CD14-positive monocyte (primary cell): ENCODE measurements around the gene PLAC9. TPM values are rescaled to one million over a fixed set of nuclear protein-coding genes. Genes with fewer than 3 reads are reported as not detected.
A peak's percentile ranks its signal among the peaks of the same experiment; 100 is the strongest.

Experiments used
- DNase-seq, 3 donors: peaks; one replicate each; pipeline ENCODE4 v3.0.0-alpha.2; 2011 to 2022
- H2AFZ ChIP-seq: 2 replicates; pipeline ENCODE4 v1.6.0; 2012; ENCODE audit warnings: mild to moderate bottlenecking, low read depth, low read length, inconsistent platforms; ENCODE audit not compliant: insufficient read depth, poor library complexity, severe bottlenecking
- H3K27ac ChIP-seq, 2 donors: 1 replicate in 1 of 2; 2 replicates in 1 of 2; pipeline ENCODE4 v1.5.1; 2012 to 2013; ENCODE audit warnings: low read length in 2 of 2, control low read depth in 1 of 2, inconsistent platforms in 1 of 2, low read depth in 1 of 2, mild to moderate bottlenecking in 1 of 2
- H3K27me3 ChIP-seq, 2 donors: one replicate each; pipeline versions ENCODE4 v1.6.0 to v1.6.1; 2011 to 2013; ENCODE audit warnings: low read length in 2 of 2; ENCODE audit not compliant: control insufficient read depth in 2 of 2, insufficient read depth in 2 of 2
- H3K36me3 ChIP-seq, 2 donors: replicated peaks in 1 of 2; 1 replicate in 1 of 2; 2 replicates in 1 of 2; pipeline versions ENCODE4 v1.5.1 to v1.6.1; 2012 to 2013; ENCODE audit warnings: low read length in 2 of 2, control low read depth in 1 of 2, inconsistent platforms in 1 of 2, mild to moderate bottlenecking in 1 of 2; ENCODE audit not compliant: insufficient read depth in 2 of 2, control insufficient read depth in 1 of 2
- H3K4me1 ChIP-seq, 2 donors: 1 replicate in 1 of 2; 2 replicates in 1 of 2; pipeline versions ENCODE4 v1.5.1 to v1.6.1; 2012 to 2013; ENCODE audit warnings: low read length in 2 of 2, control low read depth in 1 of 2, inconsistent platforms in 1 of 2, mild to moderate bottlenecking in 1 of 2, moderate library complexity in 1 of 2; ENCODE audit not compliant: insufficient read depth in 2 of 2, control insufficient read depth in 1 of 2
- H3K4me2 ChIP-seq: replicated peaks from 2 replicates; pipeline ENCODE3; 2012; ENCODE audit warnings: low read length, moderate library complexity, mild to moderate bottlenecking; ENCODE audit not compliant: poor library complexity, severe bottlenecking; ENCODE audit errors: extremely low read depth
- H3K4me3 ChIP-seq, 3 experiments: fragments of 200-600 bp in 1 of 3; sonication (generic) in 1 of 3; replicated peaks in 1 of 3; 1 replicate in 2 of 3; 2 replicates in 1 of 3; pipeline ENCODE4 v1.5.1; 2011 to 2013; ENCODE audit warnings: low read length in 3 of 3, mild to moderate bottlenecking in 3 of 3, control low read depth in 2 of 3, low read depth in 2 of 3, inconsistent platforms in 1 of 3, moderate library complexity in 1 of 3
- H3K79me2 ChIP-seq: 2 replicates; pipeline ENCODE4 v1.6.0; 2012; ENCODE audit warnings: mild to moderate bottlenecking, control low read depth, inconsistent platforms, low read length, moderate library complexity; ENCODE audit not compliant: insufficient read depth
- H3K9ac ChIP-seq: 2 replicates; pipeline ENCODE4 v1.6.0; 2017; ENCODE audit warnings: low read length, mild to moderate bottlenecking; ENCODE audit not compliant: insufficient read depth, poor library complexity, severe bottlenecking
- H3K9me3 ChIP-seq, 2 donors: replicated peaks in 1 of 2; 1 replicate in 1 of 2; 2 replicates in 1 of 2; pipeline versions ENCODE4 v1.5.1 to v1.6.1; 2012 to 2013; ENCODE audit warnings: low read length in 2 of 2, control low read depth in 1 of 2; ENCODE audit not compliant: control insufficient read depth in 1 of 2, insufficient read depth in 1 of 2
- H4K20me1 ChIP-seq: 2 replicates; pipeline ENCODE4 v1.6.0; 2012; ENCODE audit warnings: mild to moderate bottlenecking, low read length, control low read depth, moderate library complexity; ENCODE audit not compliant: insufficient read depth
- H3K27ac Mint-ChIP-seq, 7 donors: one replicate each; pipeline ENCODE4 v1.8.0; 2020; ENCODE audit warnings: mild to moderate bottlenecking in 7 of 7, mixed read lengths in 7 of 7, moderate library complexity in 6 of 7, inconsistent platforms in 2 of 7
- H3K27me3 Mint-ChIP-seq, 3 donors: one replicate each; pipeline ENCODE4 v1.8.0; 2021 to 2022; ENCODE audit warnings: low read depth in 3 of 3, mild to moderate bottlenecking in 3 of 3, mixed read lengths in 3 of 3, moderate library complexity in 3 of 3, inconsistent platforms in 1 of 3
- H3K36me3 Mint-ChIP-seq, 2 donors: one replicate each; pipeline ENCODE4 v1.8.0; 2020; ENCODE audit warnings: mixed read lengths in 2 of 2, inconsistent platforms in 1 of 2, mild to moderate bottlenecking in 1 of 2
- H3K4me1 Mint-ChIP-seq: one replicate; pipeline ENCODE4 v1.8.0; 2020; ENCODE audit warnings: mild to moderate bottlenecking, mixed read lengths
- H3K4me3 Mint-ChIP-seq, 2 donors: one replicate each; pipeline ENCODE4 v1.8.0; 2020; ENCODE audit warnings: mild to moderate bottlenecking in 2 of 2, mixed read lengths in 2 of 2, moderate library complexity in 1 of 2
- H3K9me3 Mint-ChIP-seq, 7 donors: one replicate each; pipeline ENCODE4 v1.8.0; 2020 to 2022; ENCODE audit warnings: mixed read lengths in 7 of 7, mild to moderate bottlenecking in 6 of 7, moderate library complexity in 6 of 7, inconsistent platforms in 2 of 7
- WGBS: methylation state at CpG from one replicate; pipeline ENCODE4 v1.1.5; 2013; ENCODE audit warnings: missing lambda C conversion rate; ENCODE audit not compliant: insufficient coverage; 5-methylcytosine and 5-hydroxymethylcytosine counted together
- intact Hi-C, 2 donors: fragments of 100-400 bp; cut with micrococcal nuclease; formaldehyde crosslinking; loops; one replicate each; pipeline versions ENCODE4 v1.15.0 to v1.15.1; 2023
- polyA plus RNA-seq, 3 donors: library from polyadenylated mRNA; depleted of rRNA in 1 of 3; unstranded in 2 of 3; stranded (reverse) in 1 of 3; fragments of 300-500 nt in 2 of 3; fragments of >200 nt in 1 of 3; fragmentation: Illumina TruSeq in 2 of 3; gene quantifications; 1 replicate in 2 of 3; 2 replicates in 1 of 3; pipeline ENCODE4 v1.2.3, GENCODE V29; 2012 to 2021
- TF ChIP-seq, protein P1 (sequence below): fragments of 200-600 bp; IDR thresholded peaks from one replicate; pipeline ENCODE4 v1.8.0; 2022; ENCODE audit warnings: antibody characterized with exemption, mild to moderate bottlenecking

PLAC9 gene
- polyA plus RNA-seq, 3 donors = not detected

DNA sequence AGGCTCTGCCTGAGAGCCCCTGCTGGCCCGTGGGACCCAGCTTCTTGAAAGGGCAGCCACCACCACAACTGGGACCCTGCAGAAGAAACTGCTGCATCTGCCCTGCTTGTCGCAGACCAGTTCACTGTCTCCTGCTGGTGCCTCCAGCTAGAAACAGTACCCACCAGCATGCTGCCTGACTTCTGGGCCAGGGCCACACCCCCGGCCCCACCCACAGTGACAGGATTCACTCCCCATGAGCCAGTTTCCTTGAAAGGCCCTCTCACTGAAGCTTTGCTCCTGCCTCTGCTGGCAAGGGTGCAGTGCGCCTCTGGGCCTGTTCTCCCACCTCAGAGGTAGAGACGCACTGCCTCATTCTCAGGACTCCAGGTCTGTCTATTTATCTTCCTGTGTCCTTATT is 40.4 kb downstream of the PLAC9 start:
- Histone ChIP-seq H3K9me3 (no peaks in the 10 kb centered on the region), H3K27ac (peak overlapping the region in 1 of 2 donors; percentile 21), H3K36me3 (peaks cover 43 to 68% of the 10 kb centered on the region in 2 donors), H3K4me2 (no peak overlapping the region), H3K79me2 (peaks cover 91% of the 10 kb centered on the region), H2AFZ (no peak overlapping the region), H3K4me3 (no peak overlapping the region), H4K20me1 (peaks cover 97% of the 10 kb centered on the region), H3K4me1 (peaks cover 4 to 15% of the 10 kb centered on the region in 2 donors), H3K27me3 (no peaks in the 10 kb centered on the region), H3K9ac (no peak overlapping the region)
- H3K36me3 Mint-ChIP-seq = peaks cover 39 to 62% of the 10 kb centered on the region in 2 donors
- no peak overlapping the region for H3K4me3 Mint-ChIP-seq
- 98% methylated on average over 5 of the region's 5 CpGs for WGBS
- peak overlapping the region in 2 of 7 donors; percentile 21 to 37 for H3K27ac Mint-ChIP-seq
- no peak for DNase-seq
- H3K4me1 Mint-ChIP-seq = peaks cover 34% of the 10 kb centered on the region
- peaks cover 0 to 3% (median 0%) of the 10 kb centered on the region in 3 donors for H3K27me3 Mint-ChIP-seq
- no peaks in the 10 kb centered on the region for H3K9me3 Mint-ChIP-seq
- intact Hi-C loops = no loop called here
- TF ChIP-seq, protein P1, sequence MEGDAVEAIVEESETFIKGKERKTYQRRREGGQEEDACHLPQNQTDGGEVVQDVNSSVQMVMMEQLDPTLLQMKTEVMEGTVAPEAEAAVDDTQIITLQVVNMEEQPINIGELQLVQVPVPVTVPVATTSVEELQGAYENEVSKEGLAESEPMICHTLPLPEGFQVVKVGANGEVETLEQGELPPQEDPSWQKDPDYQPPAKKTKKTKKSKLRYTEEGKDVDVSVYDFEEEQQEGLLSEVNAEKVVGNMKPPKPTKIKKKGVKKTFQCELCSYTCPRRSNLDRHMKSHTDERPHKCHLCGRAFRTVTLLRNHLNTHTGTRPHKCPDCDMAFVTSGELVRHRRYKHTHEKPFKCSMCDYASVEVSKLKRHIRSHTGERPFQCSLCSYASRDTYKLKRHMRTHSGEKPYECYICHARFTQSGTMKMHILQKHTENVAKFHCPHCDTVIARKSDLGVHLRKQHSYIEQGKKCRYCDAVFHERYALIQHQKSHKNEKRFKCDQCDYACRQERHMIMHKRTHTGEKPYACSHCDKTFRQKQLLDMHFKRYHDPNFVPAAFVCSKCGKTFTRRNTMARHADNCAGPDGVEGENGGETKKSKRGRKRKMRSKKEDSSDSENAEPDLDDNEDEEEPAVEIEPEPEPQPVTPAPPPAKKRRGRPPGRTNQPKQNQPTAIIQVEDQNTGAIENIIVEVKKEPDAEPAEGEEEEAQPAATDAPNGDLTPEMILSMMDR = no peak

DNA sequence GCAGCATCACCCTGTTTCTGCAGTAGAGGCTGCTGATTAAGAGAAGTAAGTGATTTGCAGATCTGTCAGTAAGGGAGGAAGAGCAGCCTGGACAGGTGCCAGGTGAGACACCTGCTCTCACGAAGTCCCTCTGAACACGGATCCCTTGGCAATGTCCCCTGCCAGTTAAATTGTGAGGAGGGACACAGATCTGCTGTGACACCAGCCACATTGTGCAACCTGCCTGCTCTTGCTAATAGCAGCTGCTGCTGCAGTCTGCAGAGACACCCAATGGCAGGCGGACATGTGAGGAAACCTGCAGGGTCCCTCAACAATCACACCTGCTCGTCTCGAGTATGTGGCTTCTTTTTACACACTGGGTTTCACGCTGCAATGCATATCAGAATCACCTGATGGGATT is 40.9 kb downstream of the PLAC9 start:
- Mint-ChIP-seq H3K4me3 (no peak overlapping the region), H3K27ac (peak overlapping the region in 1 of 7 donors; percentile 21), H3K4me1 (peaks cover 40% of the 10 kb centered on the region), H3K9me3 (no peaks in the 10 kb centered on the region), H3K36me3 (peaks cover 35 to 62% of the 10 kb centered on the region in 2 donors), H3K27me3 (peaks cover 0 to 3% (median 0%) of the 10 kb centered on the region in 3 donors)
- Histone ChIP-seq H3K4me2 (no peak overlapping the region), H4K20me1 (peaks cover 97% of the 10 kb centered on the region), H3K36me3 (peaks cover 45 to 62% of the 10 kb centered on the region in 2 donors), H3K27me3 (no peaks in the 10 kb centered on the region), H3K4me3 (no peak overlapping the region), H3K9ac (no peak overlapping the region), H3K79me2 (peaks cover 97% of the 10 kb centered on the region), H3K9me3 (no peaks in the 10 kb centered on the region), H2AFZ (no peak overlapping the region), H3K27ac (peak overlapping the region in 1 of 2 donors; percentile 21), H3K4me1 (peaks cover 4 to 15% of the 10 kb centered on the region in 2 donors)
- 73% methylated on average over 5 of the region's 6 CpGs for WGBS
- intact Hi-C loops = no loop called here
- DNase-seq = no peak
- TF ChIP-seq, protein P1 = no peak
